CD14-positive monocyte (primary cell): ENCODE measurements around the gene VCPKMT. TPM values are rescaled to one million over a fixed set of nuclear protein-coding genes. Genes with fewer than 3 reads are reported as not detected.

ENCODE experiments used
- DNase-seq, 3 donors: peaks; one replicate each; pipeline ENCODE4 v3.0.0-alpha.2; 2011 to 2022
- H2AFZ ChIP-seq: 2 replicates; pipeline ENCODE4 v1.6.0; 2012; ENCODE audit warnings: mild to moderate bottlenecking, low read depth, low read length, inconsistent platforms; ENCODE audit not compliant: insufficient read depth, poor library complexity, severe bottlenecking
- H3K27ac ChIP-seq, 2 donors: 1 replicate in 1 of 2; 2 replicates in 1 of 2; pipeline ENCODE4 v1.5.1; 2012 to 2013; ENCODE audit warnings: low read length in 2 of 2, control low read depth in 1 of 2, inconsistent platforms in 1 of 2, low read depth in 1 of 2, mild to moderate bottlenecking in 1 of 2
- H3K27me3 ChIP-seq, 2 donors: one replicate each; pipeline versions ENCODE4 v1.6.0 to v1.6.1; 2011 to 2013; ENCODE audit warnings: low read length in 2 of 2; ENCODE audit not compliant: control insufficient read depth in 2 of 2, insufficient read depth in 2 of 2
- H3K36me3 ChIP-seq, 2 donors: replicated peaks in 1 of 2; 1 replicate in 1 of 2; 2 replicates in 1 of 2; pipeline versions ENCODE4 v1.5.1 to v1.6.1; 2012 to 2013; ENCODE audit warnings: low read length in 2 of 2, control low read depth in 1 of 2, inconsistent platforms in 1 of 2, mild to moderate bottlenecking in 1 of 2; ENCODE audit not compliant: insufficient read depth in 2 of 2, control insufficient read depth in 1 of 2
- H3K4me1 ChIP-seq, 2 donors: 1 replicate in 1 of 2; 2 replicates in 1 of 2; pipeline versions ENCODE4 v1.5.1 to v1.6.1; 2012 to 2013; ENCODE audit warnings: low read length in 2 of 2, control low read depth in 1 of 2, inconsistent platforms in 1 of 2, mild to moderate bottlenecking in 1 of 2, moderate library complexity in 1 of 2; ENCODE audit not compliant: insufficient read depth in 2 of 2, control insufficient read depth in 1 of 2
- H3K4me2 ChIP-seq: replicated peaks from 2 replicates; pipeline ENCODE3; 2012; ENCODE audit warnings: low read length, moderate library complexity, mild to moderate bottlenecking; ENCODE audit not compliant: poor library complexity, severe bottlenecking; ENCODE audit errors: extremely low read depth
- H3K4me3 ChIP-seq, 3 experiments: fragments of 200-600 bp in 1 of 3; sonication (generic) in 1 of 3; replicated peaks in 1 of 3; 1 replicate in 2 of 3; 2 replicates in 1 of 3; pipeline ENCODE4 v1.5.1; 2011 to 2013; ENCODE audit warnings: low read length in 3 of 3, mild to moderate bottlenecking in 3 of 3, control low read depth in 2 of 3, low read depth in 2 of 3, inconsistent platforms in 1 of 3, moderate library complexity in 1 of 3
- H3K79me2 ChIP-seq: 2 replicates; pipeline ENCODE4 v1.6.0; 2012; ENCODE audit warnings: mild to moderate bottlenecking, control low read depth, inconsistent platforms, low read length, moderate library complexity; ENCODE audit not compliant: insufficient read depth
- H3K9ac ChIP-seq: 2 replicates; pipeline ENCODE4 v1.6.0; 2017; ENCODE audit warnings: low read length, mild to moderate bottlenecking; ENCODE audit not compliant: insufficient read depth, poor library complexity, severe bottlenecking
- H3K9me3 ChIP-seq, 2 donors: replicated peaks in 1 of 2; 1 replicate in 1 of 2; 2 replicates in 1 of 2; pipeline versions ENCODE4 v1.5.1 to v1.6.1; 2012 to 2013; ENCODE audit warnings: low read length in 2 of 2, control low read depth in 1 of 2; ENCODE audit not compliant: control insufficient read depth in 1 of 2, insufficient read depth in 1 of 2
- H4K20me1 ChIP-seq: 2 replicates; pipeline ENCODE4 v1.6.0; 2012; ENCODE audit warnings: mild to moderate bottlenecking, low read length, control low read depth, moderate library complexity; ENCODE audit not compliant: insufficient read depth
- H3K27ac Mint-ChIP-seq, 7 donors: one replicate each; pipeline ENCODE4 v1.8.0; 2020; ENCODE audit warnings: mild to moderate bottlenecking in 7 of 7, mixed read lengths in 7 of 7, moderate library complexity in 6 of 7, inconsistent platforms in 2 of 7
- H3K27me3 Mint-ChIP-seq, 3 donors: one replicate each; pipeline ENCODE4 v1.8.0; 2021 to 2022; ENCODE audit warnings: low read depth in 3 of 3, mild to moderate bottlenecking in 3 of 3, mixed read lengths in 3 of 3, moderate library complexity in 3 of 3, inconsistent platforms in 1 of 3
- H3K36me3 Mint-ChIP-seq, 2 donors: one replicate each; pipeline ENCODE4 v1.8.0; 2020; ENCODE audit warnings: mixed read lengths in 2 of 2, inconsistent platforms in 1 of 2, mild to moderate bottlenecking in 1 of 2
- H3K4me1 Mint-ChIP-seq: one replicate; pipeline ENCODE4 v1.8.0; 2020; ENCODE audit warnings: mild to moderate bottlenecking, mixed read lengths
- H3K4me3 Mint-ChIP-seq, 2 donors: one replicate each; pipeline ENCODE4 v1.8.0; 2020; ENCODE audit warnings: mild to moderate bottlenecking in 2 of 2, mixed read lengths in 2 of 2, moderate library complexity in 1 of 2
- H3K9me3 Mint-ChIP-seq, 7 donors: one replicate each; pipeline ENCODE4 v1.8.0; 2020 to 2022; ENCODE audit warnings: mixed read lengths in 7 of 7, mild to moderate bottlenecking in 6 of 7, moderate library complexity in 6 of 7, inconsistent platforms in 2 of 7
- CTCF ChIP-seq: fragments of 200-600 bp; IDR thresholded peaks from one replicate; pipeline ENCODE4 v1.8.0; 2022; ENCODE audit warnings: antibody characterized with exemption, mild to moderate bottlenecking
- WGBS: methylation state at CpG from one replicate; pipeline ENCODE4 v1.1.5; 2013; ENCODE audit warnings: missing lambda C conversion rate; ENCODE audit not compliant: insufficient coverage; 5-methylcytosine and 5-hydroxymethylcytosine counted together
- intact Hi-C, 2 donors: fragments of 100-400 bp; cut with micrococcal nuclease; formaldehyde crosslinking; loops; one replicate each; pipeline versions ENCODE4 v1.15.0 to v1.15.1; 2023
- polyA plus RNA-seq, 3 donors: library from polyadenylated mRNA; depleted of rRNA in 1 of 3; unstranded in 2 of 3; stranded (reverse) in 1 of 3; fragments of 300-500 nt in 2 of 3; fragments of >200 nt in 1 of 3; fragmentation: Illumina TruSeq in 2 of 3; gene quantifications; 1 replicate in 2 of 3; 2 replicates in 1 of 3; pipeline ENCODE4 v1.2.3, GENCODE V29; 2012 to 2021

VCPKMT gene
- polyA plus RNA-seq, 3 donors, result 3.4 to 14.2 (median 3.5) TPM

GRCh38 chr14:50122291-50122690 lies 5.9 kb upstream of the VCPKMT start:
- H3K4me1 Mint-ChIP-seq, result no peaks in the 10 kb centered on the region

GRCh38 chr14:50121486-50121885 lies 5.1 kb upstream of the VCPKMT start:
- Histone ChIP-seq H4K20me1 (no peaks in the 10 kb centered on the region), H3K9ac (no peak overlapping the region), H3K27ac (no peak overlapping the region), H3K79me2 (no peaks in the 10 kb centered on the region), H3K36me3 (peaks cover 42 to 84% of the 10 kb centered on the region in 2 donors), H3K4me3 (no peak overlapping the region), H3K9me3 (no peaks in the 10 kb centered on the region), H2AFZ (no peak overlapping the region), H3K27me3 (no peaks in the 10 kb centered on the region), H3K4me1 (peaks cover 5 to 6% of the 10 kb centered on the region in 2 donors), H3K4me2 (no peak overlapping the region)
- peaks cover 52 to 59% of the 10 kb centered on the region in 2 donors for H3K36me3 Mint-ChIP-seq
- peak overlapping the region in 2 of 7 donors; percentile 7 to 48 for H3K27ac Mint-ChIP-seq
- no peak for DNase-seq
- no peak for TF ChIP-seq CTCF
- H3K4me1 Mint-ChIP-seq, result no peaks in the 10 kb centered on the region
- no peaks in the 10 kb centered on the region for H3K27me3 Mint-ChIP-seq
- 100% methylated on average over 3 of the region's 5 CpGs for WGBS
- H3K9me3 Mint-ChIP-seq, result no peaks in the 10 kb centered on the region
- intact Hi-C loops, result no loop called here
- H3K4me3 Mint-ChIP-seq, result no peak overlapping the region

More at GRCh38 chr14:50122291-50122690, 5.9 kb upstream of the VCPKMT start:
- no peak for DNase-seq
- no peak for TF ChIP-seq CTCF
- intact Hi-C loops, result no loop called here
- no peak overlapping the region for H3K27ac ChIP-seq
- no CpG with 5 or more reads among the region's 6 CpGs for WGBS
- Mint-ChIP-seq H3K9me3 (no peaks in the 10 kb centered on the region), H3K4me3 (no peak overlapping the region), H3K27me3 (no peaks in the 10 kb centered on the region), H3K27ac (no peak overlapping the region), H3K36me3 (peaks cover 56 to 64% of the 10 kb centered on the region in 2 donors)
- H4K20me1 ChIP-seq, result peaks cover under 1% of the 10 kb centered on the region
- H3K36me3 ChIP-seq, result peaks cover 42 to 91% of the 10 kb centered on the region in 2 donors
- no peak overlapping the region for H3K4me2 ChIP-seq
- H3K4me3 ChIP-seq, result no peak overlapping the region
- no peak overlapping the region for H3K9ac ChIP-seq
- no peaks in the 10 kb centered on the region for H3K4me1 ChIP-seq
- no peaks in the 10 kb centered on the region for H3K79me2 ChIP-seq
- H2AFZ ChIP-seq, result no peak overlapping the region
- no peaks in the 10 kb centered on the region for H3K27me3 ChIP-seq
- H3K9me3 ChIP-seq, result no peaks in the 10 kb centered on the region
